CD4-positive, alpha-beta T cell treated with Interleukin-12 subunit alpha and Interleukin-12 subunit beta, for 1 hour (primary cell): ENCODE data around the gene ZNRF3.
"Not testable (repeated sequence)": the region's sequence is repeated elsewhere in the genome, so short reads cannot be mapped to it uniquely, and the experiment has no call there.

Experiments
- DNase-seq: peaks from one replicate; pipeline ENCODE4 v3.0.0-alpha.2; 2020

The ZNRF3 gene

GRCh38 chr22:28882878-28883656 lies at the start of gene ZNRF3:
Gene ZNRF3, plus strand, starts transcription at chr22:28883572. Its CDS starts 195 bp downstream, at chr22:28883767.
- DNase-seq: peak; percentile 93

GRCh38 chr22:28835630-28836189 lies 47.7 kb upstream of the ZNRF3 start:
- DNase-seq: no peak

GRCh38 chr22:28837640-28838039 lies 45.7 kb upstream of the ZNRF3 start:
- no peak for DNase-seq

GRCh38 chr22:28838971-28839370 lies 44.4 kb upstream of the ZNRF3 start:
- no peak for DNase-seq

GRCh38 chr22:28841111-28841510 lies 42.3 kb upstream of the ZNRF3 start:
- no peak for DNase-seq

- DNase-seq: no peak
Measured at GRCh38 chr22:28843633-28844032, 39.7 kb upstream of the ZNRF3 start.

GRCh38 chr22:28844277-28844676 lies 39.1 kb upstream of the ZNRF3 start:
- not testable (repeated sequence) for DNase-seq

GRCh38 chr22:28846994-28847393 lies 36.4 kb upstream of the ZNRF3 start:
- DNase-seq: no peak

- DNase-seq: peak; percentile 65
Measured at GRCh38 chr22:28855355-28856094, 27.8 kb upstream of the ZNRF3 start.

GRCh38 chr22:28856095-28856455 lies 27.3 kb upstream of the ZNRF3 start:
- DNase-seq: no peak

GRCh38 chr22:28857288-28857687 lies 26.1 kb upstream of the ZNRF3 start:
- no peak for DNase-seq

GRCh38 chr22:28864878-28865596 lies 18.3 kb upstream of the ZNRF3 start:
- DNase-seq: no peak

- no peak for DNase-seq
Measured at GRCh38 chr22:28867191-28867590, 16.2 kb upstream of the ZNRF3 start.

- peak; percentile 16 for DNase-seq
Measured at GRCh38 chr22:28868389-28868788, 15.0 kb upstream of the ZNRF3 start.

GRCh38 chr22:28869736-28870135 lies 13.6 kb upstream of the ZNRF3 start:
- no peak for DNase-seq

- DNase-seq: no peak
Measured at GRCh38 chr22:28873183-28873963, 10.0 kb upstream of the ZNRF3 start.

- no peak for DNase-seq
Measured at GRCh38 chr22:28874061-28874460, 9.3 kb upstream of the ZNRF3 start.

- no peak for DNase-seq
Measured at GRCh38 chr22:28874811-28875320, 8.5 kb upstream of the ZNRF3 start.

- peak; percentile 11 for DNase-seq
Measured at GRCh38 chr22:28882545-28882877, 861 bp upstream of the ZNRF3 start.

GRCh38 chr22:28883657-28883916 lies 215 bp downstream of the ZNRF3 start:
- no peak for DNase-seq

GRCh38 chr22:28883917-28884746 lies 760 bp downstream of the ZNRF3 start:
- DNase-seq: peak; percentile 28
